ENCODE results near the gene LIFR.

The LIFR gene

GRCh38 chr5:38434966-38435705 lies 121.3 kb downstream of the LIFR start:
- no peak for DNase-seq

- peak; percentile 12 for DNase-seq
Observed at GRCh38 chr5:38433160-38433861, 123.1 kb downstream of the LIFR start.

GRCh38 chr5:38431242-38431853 lies 125.1 kb downstream of the LIFR start:
- DNase-seq = no peak

GRCh38 chr5:38426986-38427950 lies 129.2 kb downstream of the LIFR start:
- DNase-seq = no peak

GRCh38 chr5:38426490-38426889 lies 130.0 kb downstream of the LIFR start:
- DNase-seq = no peak
